ENCODE measurements around the gene IL26. TPM values are rescaled to one million over a fixed set of nuclear protein-coding genes. Genes with fewer than 3 reads are reported as not detected.
"Not testable (repeated sequence)": the region's sequence is repeated elsewhere in the genome, so short reads cannot be mapped to it uniquely, and the experiment has no call there.

Gene IL26
- polyA plus RNA-seq, 2 of the 4 experiments (the other 2 are of a cell fraction) = not detected

DNA sequence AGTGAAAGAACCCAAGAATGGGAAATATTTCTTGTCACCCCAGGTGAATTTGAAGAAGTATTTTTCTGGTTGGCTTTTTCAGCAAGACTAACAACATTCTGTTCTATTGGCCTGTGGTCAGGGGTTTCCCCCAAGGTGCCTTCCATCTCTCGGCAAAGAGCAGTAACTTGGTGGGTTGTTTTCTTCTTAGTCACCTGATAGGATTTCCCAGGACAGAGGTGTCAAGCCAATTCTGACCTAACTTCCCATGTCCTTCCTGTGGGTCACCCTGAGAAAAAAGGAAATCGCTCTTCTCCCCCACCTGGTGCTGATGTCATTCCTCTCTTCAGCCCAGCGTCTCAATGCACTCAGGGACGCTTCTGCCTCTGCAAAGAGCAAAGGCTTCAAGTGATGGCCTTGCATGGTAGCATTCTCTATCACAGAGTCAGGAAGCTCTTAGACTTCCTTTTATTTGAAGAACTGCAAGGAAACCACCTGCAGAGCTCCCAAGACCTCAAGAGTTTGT is 50.0 kb downstream of the IL26 start:
- Histone ChIP-seq H3K4me1 (no peaks in the 10 kb centered on the region), H3K4me3 (no peak overlapping the region), H3K27ac (no peak overlapping the region), H3K9me3 (no peaks in the 10 kb centered on the region), H3K4me2 (no peak overlapping the region)
- FAIRE-seq (no peak), DNase-seq (ENCODE audit: low read depth in 1 of 2, low spot score in 1 of 2) (no peak), ATAC-seq (no peak)
- TF ChIP-seq, protein P1, sequence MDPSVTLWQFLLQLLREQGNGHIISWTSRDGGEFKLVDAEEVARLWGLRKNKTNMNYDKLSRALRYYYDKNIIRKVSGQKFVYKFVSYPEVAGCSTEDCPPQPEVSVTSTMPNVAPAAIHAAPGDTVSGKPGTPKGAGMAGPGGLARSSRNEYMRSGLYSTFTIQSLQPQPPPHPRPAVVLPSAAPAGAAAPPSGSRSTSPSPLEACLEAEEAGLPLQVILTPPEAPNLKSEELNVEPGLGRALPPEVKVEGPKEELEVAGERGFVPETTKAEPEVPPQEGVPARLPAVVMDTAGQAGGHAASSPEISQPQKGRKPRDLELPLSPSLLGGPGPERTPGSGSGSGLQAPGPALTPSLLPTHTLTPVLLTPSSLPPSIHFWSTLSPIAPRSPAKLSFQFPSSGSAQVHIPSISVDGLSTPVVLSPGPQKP (IDR thresholded peaks at IDR 0.05; ENCODE audit: low read depth, low read length) = no peak
- TF ChIP-seq PHF8 (IDR thresholded peaks at IDR 0.05; ENCODE audit: borderline replicate concordance, low read depth) = no peak
- TF ChIP-seq, protein P2, sequence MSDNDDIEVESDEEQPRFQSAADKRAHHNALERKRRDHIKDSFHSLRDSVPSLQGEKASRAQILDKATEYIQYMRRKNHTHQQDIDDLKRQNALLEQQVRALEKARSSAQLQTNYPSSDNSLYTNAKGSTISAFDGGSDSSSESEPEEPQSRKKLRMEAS (IDR thresholded peaks at IDR 0.05) = no peak
- TF ChIP-seq CEBPB (IDR thresholded peaks at IDR 0.05) = no peak
- no peak for TF ChIP-seq FOXS1 (CRISPR knock-in tag; IDR thresholded peaks at IDR 0.05)
- no peak for TF ChIP-seq RFX5 (IDR thresholded peaks at IDR 0.05)
- no peak for TF ChIP-seq NFE2L2 (conservative IDR thresholded peaks at IDR 0.05; ENCODE audit: low read length)
- ChIA-PET CTCF (no interaction called here), POLR2A (no interaction called here)
- 2% methylated on average over 4 of the region's 4 CpGs for WGBS (ENCODE audit: missing lambda C conversion rate)

DNA sequence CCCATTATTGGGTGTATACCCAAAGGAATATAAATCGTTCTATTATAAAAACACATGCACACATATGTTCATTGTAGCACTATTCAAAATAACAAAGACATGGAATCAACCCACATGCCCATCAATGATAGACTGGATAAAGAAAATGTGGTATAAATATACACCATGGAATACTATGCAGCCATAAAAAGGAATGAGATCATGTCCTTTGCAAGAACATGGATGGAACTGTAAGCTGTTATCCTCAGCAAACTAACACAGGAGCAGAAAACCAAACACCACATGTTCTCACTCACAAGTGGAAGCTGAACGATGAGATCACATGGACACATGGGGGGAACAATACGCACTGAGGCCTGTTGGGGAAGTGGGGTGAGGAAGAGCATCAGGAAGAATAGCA is 50.8 kb downstream of the IL26 start:
- DNase-seq (ENCODE audit: low read depth in 1 of 2, low spot score in 1 of 2); H3K4me1 ChIP-seq; H3K27ac ChIP-seq; CTCF ChIA-PET; H3K9me3 ChIP-seq; H3K4me3 ChIP-seq; ATAC-seq; H3K4me2 ChIP-seq; FAIRE-seq; POLR2A ChIA-PET: not testable (repeated sequence)
- 50% methylated on average over 3 of the region's 3 CpGs for WGBS (ENCODE audit: missing lambda C conversion rate)

DNA sequence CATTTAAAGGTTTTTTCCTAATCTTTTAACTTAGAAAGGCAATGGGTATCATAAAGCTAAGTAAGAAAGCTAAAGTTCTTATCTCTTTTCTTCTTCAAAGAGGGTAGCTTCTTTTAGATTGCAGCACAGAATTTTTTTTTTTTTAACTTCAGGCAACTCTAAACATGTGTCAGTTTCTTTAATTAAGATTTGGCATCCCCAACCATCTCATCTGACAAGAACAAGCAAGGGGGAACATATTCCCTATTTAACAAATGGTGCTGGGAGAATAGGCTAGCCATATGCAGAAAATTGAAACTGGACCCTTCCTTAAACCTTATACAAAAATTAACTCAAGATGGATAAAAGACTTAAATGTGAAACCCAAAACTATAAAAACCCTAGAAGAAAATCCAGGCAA is 51.8 kb downstream of the IL26 start:
- Histone ChIP-seq H3K4me2 (no peak overlapping the region), H3K9me3 (no peaks in the 10 kb centered on the region), H3K4me1 (no peaks in the 10 kb centered on the region), H3K27ac (no peak overlapping the region), H3K4me3 (no peak overlapping the region)
- FAIRE-seq (no peak), DNase-seq (ENCODE audit: low read depth in 1 of 2, low spot score in 1 of 2) (no peak), ATAC-seq (no peak)
- TF ChIP-seq HOXA7 (CRISPR knock-in tag; IDR thresholded peaks at IDR 0.05) (no peak), TP53 (CRISPR knock-in tag; IDR thresholded peaks at IDR 0.05) (no peak), ZFP36 (IDR thresholded peaks at IDR 0.05; ENCODE audit: borderline replicate concordance, partially characterized antibody) (no peak), FOSL2 (IDR thresholded peaks at IDR 0.05) (no peak), FOSL2 (CRISPR knock-in tag; IDR thresholded peaks at IDR 0.05) (no peak), RNF2 (IDR thresholded peaks at IDR 0.05; ENCODE audit: borderline replicate concordance, low read depth) (no peak), TFCP2L1 (CRISPR knock-in tag; IDR thresholded peaks at IDR 0.05) (no peak), ESRRA (IDR thresholded peaks at IDR 0.05; ENCODE audit: borderline replicate concordance, low read length) (no peak)
- TF ChIP-seq, protein P3, sequence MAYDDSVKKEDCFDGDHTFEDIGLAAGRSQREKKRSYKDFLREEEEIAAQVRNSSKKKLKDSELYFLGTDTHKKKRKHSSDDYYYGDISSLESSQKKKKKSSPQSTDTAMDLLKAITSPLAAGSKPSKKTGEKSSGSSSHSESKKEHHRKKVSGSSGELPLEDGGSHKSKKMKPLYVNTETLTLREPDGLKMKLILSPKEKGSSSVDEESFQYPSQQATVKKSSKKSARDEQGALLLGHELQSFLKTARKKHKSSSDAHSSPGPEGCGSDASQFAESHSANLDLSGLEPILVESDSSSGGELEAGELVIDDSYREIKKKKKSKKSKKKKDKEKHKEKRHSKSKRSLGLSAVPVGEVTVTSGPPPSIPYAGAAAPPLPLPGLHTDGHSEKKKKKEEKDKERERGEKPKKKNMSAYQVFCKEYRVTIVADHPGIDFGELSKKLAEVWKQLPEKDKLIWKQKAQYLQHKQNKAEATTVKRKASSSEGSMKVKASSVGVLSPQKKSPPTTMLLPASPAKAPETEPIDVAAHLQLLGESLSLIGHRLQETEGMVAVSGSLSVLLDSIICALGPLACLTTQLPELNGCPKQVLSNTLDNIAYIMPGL (CRISPR knock-in tag; IDR thresholded peaks at IDR 0.05; ENCODE audit: borderline replicate concordance) = no peak
- ChIA-PET POLR2A (no interaction called here), CTCF (interaction anchor here (1.8 kb wide), 1 partner anchor 49 kb away, joined by 4 read pairs; no protein-coding TSS in a partner anchor)

DNA sequence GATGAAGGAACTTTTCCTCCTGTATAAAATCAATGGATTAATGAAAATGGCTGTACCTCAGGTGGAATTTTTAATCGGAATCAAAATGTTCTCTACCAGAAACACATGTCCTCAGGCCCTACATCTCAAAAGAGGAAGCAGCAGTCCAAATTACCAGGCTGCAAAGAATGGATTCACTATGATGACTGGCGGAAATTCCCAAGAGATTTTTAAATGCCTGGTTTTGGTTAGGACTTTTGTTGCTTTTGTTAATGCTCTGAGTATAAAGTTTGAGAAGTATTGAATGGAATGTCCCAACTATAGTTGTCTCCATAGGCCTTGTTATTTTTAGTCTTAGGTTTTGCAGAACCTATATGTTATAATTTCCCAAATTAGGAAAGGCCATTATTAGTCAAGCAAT is 54.9 kb downstream of the IL26 start:
- no peak overlapping the region for H3K27ac ChIP-seq
- DNase-seq (ENCODE audit: low read depth in 1 of 2, low spot score in 1 of 2) (no peak), ATAC-seq (no peak), FAIRE-seq (no peak)
- WGBS (ENCODE audit: missing lambda C conversion rate) = 27% methylated on average over 2 of the region's 2 CpGs
- H3K4me1 ChIP-seq = no peaks in the 10 kb centered on the region
- no peak overlapping the region for H3K4me2 ChIP-seq
- H3K9me3 ChIP-seq = no peaks in the 10 kb centered on the region
- POLR2A ChIA-PET = no interaction called here
- no peak overlapping the region for H3K4me3 ChIP-seq
- CTCF ChIA-PET = no interaction called here
- TF ChIP-seq NPAS2 (CRISPR knock-in tag; IDR thresholded peaks at IDR 0.05; ENCODE audit: borderline replicate concordance) (no peak), ZSCAN20 (CRISPR knock-in tag; IDR thresholded peaks at IDR 0.05) (no peak), ESRRA (IDR thresholded peaks at IDR 0.05; ENCODE audit: borderline replicate concordance, low read length) (no peak), HOXB5 (CRISPR knock-in tag; IDR thresholded peaks at IDR 0.05) (no peak), HEYL (CRISPR knock-in tag; IDR thresholded peaks at IDR 0.05) (no peak), RCOR1 (IDR thresholded peaks at IDR 0.05; ENCODE audit: low read depth, low read length) (no peak)
- TF ChIP-seq, protein P4, sequence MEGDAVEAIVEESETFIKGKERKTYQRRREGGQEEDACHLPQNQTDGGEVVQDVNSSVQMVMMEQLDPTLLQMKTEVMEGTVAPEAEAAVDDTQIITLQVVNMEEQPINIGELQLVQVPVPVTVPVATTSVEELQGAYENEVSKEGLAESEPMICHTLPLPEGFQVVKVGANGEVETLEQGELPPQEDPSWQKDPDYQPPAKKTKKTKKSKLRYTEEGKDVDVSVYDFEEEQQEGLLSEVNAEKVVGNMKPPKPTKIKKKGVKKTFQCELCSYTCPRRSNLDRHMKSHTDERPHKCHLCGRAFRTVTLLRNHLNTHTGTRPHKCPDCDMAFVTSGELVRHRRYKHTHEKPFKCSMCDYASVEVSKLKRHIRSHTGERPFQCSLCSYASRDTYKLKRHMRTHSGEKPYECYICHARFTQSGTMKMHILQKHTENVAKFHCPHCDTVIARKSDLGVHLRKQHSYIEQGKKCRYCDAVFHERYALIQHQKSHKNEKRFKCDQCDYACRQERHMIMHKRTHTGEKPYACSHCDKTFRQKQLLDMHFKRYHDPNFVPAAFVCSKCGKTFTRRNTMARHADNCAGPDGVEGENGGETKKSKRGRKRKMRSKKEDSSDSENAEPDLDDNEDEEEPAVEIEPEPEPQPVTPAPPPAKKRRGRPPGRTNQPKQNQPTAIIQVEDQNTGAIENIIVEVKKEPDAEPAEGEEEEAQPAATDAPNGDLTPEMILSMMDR (IDR thresholded peaks at IDR 0.05) = no peak
- TF ChIP-seq, protein P5, sequence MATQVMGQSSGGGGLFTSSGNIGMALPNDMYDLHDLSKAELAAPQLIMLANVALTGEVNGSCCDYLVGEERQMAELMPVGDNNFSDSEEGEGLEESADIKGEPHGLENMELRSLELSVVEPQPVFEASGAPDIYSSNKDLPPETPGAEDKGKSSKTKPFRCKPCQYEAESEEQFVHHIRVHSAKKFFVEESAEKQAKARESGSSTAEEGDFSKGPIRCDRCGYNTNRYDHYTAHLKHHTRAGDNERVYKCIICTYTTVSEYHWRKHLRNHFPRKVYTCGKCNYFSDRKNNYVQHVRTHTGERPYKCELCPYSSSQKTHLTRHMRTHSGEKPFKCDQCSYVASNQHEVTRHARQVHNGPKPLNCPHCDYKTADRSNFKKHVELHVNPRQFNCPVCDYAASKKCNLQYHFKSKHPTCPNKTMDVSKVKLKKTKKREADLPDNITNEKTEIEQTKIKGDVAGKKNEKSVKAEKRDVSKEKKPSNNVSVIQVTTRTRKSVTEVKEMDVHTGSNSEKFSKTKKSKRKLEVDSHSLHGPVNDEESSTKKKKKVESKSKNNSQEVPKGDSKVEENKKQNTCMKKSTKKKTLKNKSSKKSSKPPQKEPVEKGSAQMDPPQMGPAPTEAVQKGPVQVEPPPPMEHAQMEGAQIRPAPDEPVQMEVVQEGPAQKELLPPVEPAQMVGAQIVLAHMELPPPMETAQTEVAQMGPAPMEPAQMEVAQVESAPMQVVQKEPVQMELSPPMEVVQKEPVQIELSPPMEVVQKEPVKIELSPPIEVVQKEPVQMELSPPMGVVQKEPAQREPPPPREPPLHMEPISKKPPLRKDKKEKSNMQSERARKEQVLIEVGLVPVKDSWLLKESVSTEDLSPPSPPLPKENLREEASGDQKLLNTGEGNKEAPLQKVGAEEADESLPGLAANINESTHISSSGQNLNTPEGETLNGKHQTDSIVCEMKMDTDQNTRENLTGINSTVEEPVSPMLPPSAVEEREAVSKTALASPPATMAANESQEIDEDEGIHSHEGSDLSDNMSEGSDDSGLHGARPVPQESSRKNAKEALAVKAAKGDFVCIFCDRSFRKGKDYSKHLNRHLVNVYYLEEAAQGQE (IDR thresholded peaks at IDR 0.05) = no peak

Measured in A549 (cell line).